ENCODE measurements around the gene TRIM41. TPM values are rescaled to one million over a fixed set of nuclear protein-coding genes. Genes with fewer than 3 reads are reported as not detected.

The TRIM41 gene
- total RNA-seq, 1 donor from 2014 or later = 15.1 TPM

DNA sequence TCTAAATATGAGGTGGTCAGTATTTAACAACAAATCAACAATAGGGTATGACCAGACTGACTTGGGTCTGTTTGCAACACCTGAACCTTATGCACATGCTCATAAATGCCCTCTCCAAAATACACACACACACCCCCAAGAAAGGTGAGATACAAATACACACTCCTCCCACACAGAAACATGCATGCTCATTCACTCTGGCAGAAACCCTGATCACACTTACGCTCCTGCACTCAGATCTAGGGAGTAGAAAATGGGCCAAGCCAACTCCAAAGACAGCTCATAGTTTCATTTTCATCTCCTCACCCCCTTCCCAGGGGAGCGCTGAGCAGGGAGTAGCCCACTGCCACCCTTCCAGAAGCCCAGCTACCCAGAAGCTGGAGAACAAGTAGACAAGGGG lies 29.4 kb upstream of the TRIM41 start:
- Histone ChIP-seq H3K9ac (ENCODE audit: low read depth in 1 of 3, low read length in 3 of 3) (peak overlapping the region in 1 of 3 donors; percentile 54), H3K27me3 (ENCODE audit: control insufficient read depth in 3 of 3, insufficient read depth in 3 of 3, low read length in 3 of 3) (no peaks in the 10 kb centered on the region), H3K9me3 (ENCODE audit: control insufficient read depth in 3 of 3, low read length in 3 of 3) (no peaks in the 10 kb centered on the region), H3K4me1 (ENCODE audit: control insufficient read depth in 3 of 3, insufficient read depth in 3 of 3, low read length in 3 of 3) (peaks cover 23 to 57% (median 53%) of the 10 kb centered on the region in 3 donors), H3K4me3 (ENCODE audit: low read length in 3 of 3) (no peak overlapping the region), H3K36me3 (ENCODE audit: control insufficient read depth in 3 of 3, insufficient read depth in 3 of 3, low read length in 3 of 3) (peaks cover 12 to 30% (median 19%) of the 10 kb centered on the region in 3 donors), H3K27ac (ENCODE audit: low read depth, low read length) (peak overlapping the region; percentile 89)

- Histone ChIP-seq H3K27ac (ENCODE audit: low read depth, low read length) (peak overlapping the region; percentile 59), H3K27me3 (ENCODE audit: control insufficient read depth in 3 of 3, insufficient read depth in 3 of 3, low read length in 3 of 3) (no peaks in the 10 kb centered on the region), H3K9ac (ENCODE audit: low read depth in 1 of 3, low read length in 3 of 3) (peak overlapping the region in 1 of 3 donors; percentile 54), H3K36me3 (ENCODE audit: control insufficient read depth in 3 of 3, insufficient read depth in 3 of 3, low read length in 3 of 3) (peaks cover 22 to 39% (median 25%) of the 10 kb centered on the region in 3 donors), H3K9me3 (ENCODE audit: control insufficient read depth in 3 of 3, low read length in 3 of 3) (no peaks in the 10 kb centered on the region), H3K4me3 (ENCODE audit: low read length in 3 of 3) (no peak overlapping the region), H3K4me1 (ENCODE audit: control insufficient read depth in 3 of 3, insufficient read depth in 3 of 3, low read length in 3 of 3) (peaks cover 17 to 51% (median 49%) of the 10 kb centered on the region in 3 donors)
These were observed 28.4 kb upstream of the TRIM41 start for GRCh38 chr5:181194489-181195248.

DNA sequence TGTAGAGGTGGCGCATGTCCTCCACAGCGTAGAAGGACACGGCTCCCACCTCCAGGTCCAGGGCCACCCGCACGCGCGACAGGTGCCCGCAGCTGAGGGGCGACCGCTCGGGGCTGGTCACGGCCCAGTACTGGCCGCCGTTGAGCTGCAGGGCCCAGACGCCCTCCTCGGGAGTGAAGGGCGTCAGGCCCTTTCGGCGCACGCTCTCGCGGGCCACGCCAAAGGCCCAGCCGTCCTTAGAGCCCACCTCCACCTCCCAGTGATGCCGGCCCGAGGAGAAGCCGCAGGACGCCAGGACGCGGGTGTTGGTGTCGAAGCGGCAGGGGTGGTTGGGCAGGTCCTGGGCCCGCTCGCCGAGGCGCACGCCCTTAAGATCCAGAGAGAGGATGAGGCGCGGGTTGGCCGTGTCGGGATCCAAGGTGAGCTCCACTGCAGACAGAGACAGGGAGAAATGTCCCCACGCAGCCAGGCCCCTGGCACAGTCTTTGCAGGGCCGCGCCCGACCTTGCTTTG lies 27.8 kb upstream of the TRIM41 start:
- peaks cover 24 to 44% (median 28%) of the 10 kb centered on the region in 3 donors for H3K36me3 ChIP-seq (ENCODE audit: control insufficient read depth in 3 of 3, insufficient read depth in 3 of 3, low read length in 3 of 3)
- peak overlapping the region in 1 of 3 donors; percentile 54 for H3K9ac ChIP-seq (ENCODE audit: low read depth in 1 of 3, low read length in 3 of 3)
- H3K4me1 ChIP-seq (ENCODE audit: control insufficient read depth in 3 of 3, insufficient read depth in 3 of 3, low read length in 3 of 3) = peaks cover 20 to 50% (median 49%) of the 10 kb centered on the region in 3 donors
- peak overlapping the region; percentile 59 for H3K27ac ChIP-seq (ENCODE audit: low read depth, low read length)
- H3K4me3 ChIP-seq (ENCODE audit: low read length in 3 of 3) = no peak overlapping the region
- no peaks in the 10 kb centered on the region for H3K27me3 ChIP-seq (ENCODE audit: control insufficient read depth in 3 of 3, insufficient read depth in 3 of 3, low read length in 3 of 3)
- H3K9me3 ChIP-seq (ENCODE audit: control insufficient read depth in 3 of 3, low read length in 3 of 3) = no peaks in the 10 kb centered on the region

GRCh38 chr5:181197326-181197951 lies 25.6 kb upstream of the TRIM41 start:
- H3K27me3 ChIP-seq (ENCODE audit: control insufficient read depth in 3 of 3, insufficient read depth in 3 of 3, low read length in 3 of 3) = no peaks in the 10 kb centered on the region
- H3K9ac ChIP-seq (ENCODE audit: low read depth in 1 of 3, low read length in 3 of 3) = no peak overlapping the region
- H3K4me3 ChIP-seq (ENCODE audit: low read length in 3 of 3) = no peak overlapping the region
- H3K36me3 ChIP-seq (ENCODE audit: control insufficient read depth in 3 of 3, insufficient read depth in 3 of 3, low read length in 3 of 3) = peaks cover 29 to 53% (median 34%) of the 10 kb centered on the region in 3 donors
- peaks cover 36 to 62% (median 48%) of the 10 kb centered on the region in 3 donors for H3K4me1 ChIP-seq (ENCODE audit: control insufficient read depth in 3 of 3, insufficient read depth in 3 of 3, low read length in 3 of 3)
- no peak overlapping the region for H3K27ac ChIP-seq (ENCODE audit: low read depth, low read length)
- H3K9me3 ChIP-seq (ENCODE audit: control insufficient read depth in 3 of 3, low read length in 3 of 3) = no peaks in the 10 kb centered on the region

DNA sequence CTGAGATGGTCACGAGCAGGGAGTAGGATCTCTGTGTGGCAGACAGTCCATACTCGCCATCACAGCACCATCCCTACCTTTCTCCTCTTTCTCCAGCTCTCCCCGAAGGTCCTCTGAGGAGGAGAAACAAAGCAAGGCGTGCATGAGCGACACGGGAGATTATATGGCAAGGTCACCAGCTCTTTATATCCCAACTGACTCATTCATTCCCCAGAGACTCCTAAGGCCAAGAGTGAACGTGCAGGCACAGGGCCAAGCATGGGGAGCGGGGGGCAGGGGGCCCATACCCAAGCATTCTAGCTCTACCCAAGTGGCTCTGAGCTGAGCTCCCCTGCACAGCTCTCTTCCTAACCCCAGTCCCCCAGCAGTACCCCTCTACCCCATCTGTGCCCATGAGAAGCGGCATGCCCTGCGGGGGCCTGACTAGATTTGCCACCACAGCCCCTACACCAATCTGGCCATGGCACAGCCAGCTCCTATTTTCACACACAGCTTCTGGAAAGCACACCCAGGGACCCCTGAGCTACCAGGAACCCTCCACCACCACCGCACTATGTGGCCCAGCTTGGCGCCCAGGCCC lies 24.9 kb upstream of the TRIM41 start:
- no peak overlapping the region for H3K27ac ChIP-seq (ENCODE audit: low read depth, low read length)
- peaks cover 36 to 61% (median 47%) of the 10 kb centered on the region in 3 donors for H3K4me1 ChIP-seq (ENCODE audit: control insufficient read depth in 3 of 3, insufficient read depth in 3 of 3, low read length in 3 of 3)
- peak overlapping the region in 1 of 3 donors; percentile 16 for H3K9ac ChIP-seq (ENCODE audit: low read depth in 1 of 3, low read length in 3 of 3)
- H3K36me3 ChIP-seq (ENCODE audit: control insufficient read depth in 3 of 3, insufficient read depth in 3 of 3, low read length in 3 of 3) = peaks cover 29 to 57% (median 34%) of the 10 kb centered on the region in 3 donors
- no peaks in the 10 kb centered on the region for H3K27me3 ChIP-seq (ENCODE audit: control insufficient read depth in 3 of 3, insufficient read depth in 3 of 3, low read length in 3 of 3)
- H3K9me3 ChIP-seq (ENCODE audit: control insufficient read depth in 3 of 3, low read length in 3 of 3) = no peaks in the 10 kb centered on the region
- H3K4me3 ChIP-seq (ENCODE audit: low read length in 3 of 3) = no peak overlapping the region

DNA sequence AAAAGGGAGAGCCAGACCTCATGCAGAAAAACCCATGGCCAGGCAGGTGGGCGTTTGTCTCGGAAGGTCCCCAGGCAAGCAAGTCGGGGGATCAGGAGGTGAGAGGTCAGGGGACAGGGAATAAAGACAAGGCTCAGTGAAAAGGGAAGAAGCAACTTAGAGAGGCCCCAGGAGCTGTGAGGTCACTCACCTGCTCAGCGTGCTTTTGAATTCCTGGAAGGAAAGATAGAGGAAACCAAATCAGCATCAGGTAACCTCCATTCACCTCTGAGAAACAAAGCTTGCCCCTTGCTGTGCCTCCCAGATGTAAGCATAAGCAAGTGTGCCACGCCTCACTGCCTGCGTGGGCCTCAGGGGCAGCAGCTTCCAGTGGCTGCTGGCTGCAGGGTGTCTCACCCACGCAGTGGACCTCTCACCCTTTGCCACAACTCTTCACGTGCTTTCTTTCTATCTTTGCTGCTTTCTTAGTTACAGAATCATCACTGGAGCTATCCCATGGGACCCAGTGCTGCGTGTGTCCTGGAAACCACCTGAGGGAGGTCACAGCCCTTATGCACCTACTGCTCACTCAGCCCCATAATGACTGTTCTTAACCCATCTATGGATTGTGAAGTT lies 24.1 kb upstream of the TRIM41 start:
- Histone ChIP-seq H3K4me1 (ENCODE audit: control insufficient read depth in 3 of 3, insufficient read depth in 3 of 3, low read length in 3 of 3) (peaks cover 37 to 61% (median 45%) of the 10 kb centered on the region in 3 donors), H3K27ac (ENCODE audit: low read depth, low read length) (no peak overlapping the region), H3K9me3 (ENCODE audit: control insufficient read depth in 3 of 3, low read length in 3 of 3) (no peaks in the 10 kb centered on the region), H3K4me3 (ENCODE audit: low read length in 3 of 3) (no peak overlapping the region), H3K36me3 (ENCODE audit: control insufficient read depth in 3 of 3, insufficient read depth in 3 of 3, low read length in 3 of 3) (peaks cover 29 to 58% (median 34%) of the 10 kb centered on the region in 3 donors), H3K9ac (ENCODE audit: low read depth in 1 of 3, low read length in 3 of 3) (peak overlapping the region in 1 of 3 donors; percentile 45), H3K27me3 (ENCODE audit: control insufficient read depth in 3 of 3, insufficient read depth in 3 of 3, low read length in 3 of 3) (no peaks in the 10 kb centered on the region)

DNA sequence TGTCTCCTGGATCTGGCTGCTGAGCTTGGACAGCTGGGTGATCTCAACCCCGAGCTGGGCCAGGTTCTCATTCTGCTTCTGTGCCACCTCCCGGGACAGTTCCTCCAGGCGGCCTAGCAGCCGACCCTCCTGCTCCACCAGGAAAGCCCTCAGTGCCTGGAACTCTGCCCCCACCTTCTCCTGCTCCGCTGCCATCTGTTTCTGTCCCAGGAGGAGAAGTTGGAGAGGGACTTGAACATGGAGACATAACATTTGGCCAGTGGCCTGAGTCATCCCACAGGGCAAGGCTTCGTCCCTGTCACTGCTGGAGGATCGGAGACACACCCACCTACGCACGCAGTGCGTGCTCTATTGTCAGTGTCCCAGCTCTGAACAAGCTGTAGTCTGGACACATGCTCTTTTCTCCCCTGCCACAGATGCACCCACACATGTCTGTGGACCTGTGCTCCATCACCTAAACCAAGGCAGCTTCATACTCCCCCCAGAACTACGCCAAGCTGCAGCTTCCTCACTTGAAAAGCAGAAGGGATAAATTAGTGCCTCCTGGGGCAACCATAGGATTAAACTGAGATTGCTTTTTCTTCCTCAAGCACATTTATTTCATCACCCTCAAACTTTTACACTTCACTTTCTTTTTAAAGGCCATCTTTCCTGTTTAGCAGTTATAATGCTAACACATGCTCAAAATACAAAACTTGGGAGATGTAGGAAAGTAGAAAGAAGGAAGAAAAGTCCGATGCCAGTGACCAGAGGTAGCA lies 23.0 kb upstream of the TRIM41 start:
- H3K9me3 ChIP-seq (ENCODE audit: control insufficient read depth in 3 of 3, low read length in 3 of 3) = no peaks in the 10 kb centered on the region
- no peak overlapping the region for H3K27ac ChIP-seq (ENCODE audit: low read depth, low read length)
- peaks cover 27 to 49% (median 31%) of the 10 kb centered on the region in 3 donors for H3K36me3 ChIP-seq (ENCODE audit: control insufficient read depth in 3 of 3, insufficient read depth in 3 of 3, low read length in 3 of 3)

GRCh38 chr5:181200816-181201215 lies 22.3 kb upstream of the TRIM41 start:
- no peaks in the 10 kb centered on the region for H3K27me3 ChIP-seq (ENCODE audit: control insufficient read depth in 3 of 3, insufficient read depth in 3 of 3, low read length in 3 of 3)
- H3K4me1 ChIP-seq (ENCODE audit: control insufficient read depth in 3 of 3, insufficient read depth in 3 of 3, low read length in 3 of 3) = peaks cover 41 to 57% (median 42%) of the 10 kb centered on the region in 3 donors
- no peak overlapping the region for H3K27ac ChIP-seq (ENCODE audit: low read depth, low read length)
- H3K9ac ChIP-seq (ENCODE audit: low read depth in 1 of 3, low read length in 3 of 3) = peak overlapping the region in 1 of 3 donors; percentile 29
- peaks cover 26 to 48% (median 27%) of the 10 kb centered on the region in 3 donors for H3K36me3 ChIP-seq (ENCODE audit: control insufficient read depth in 3 of 3, insufficient read depth in 3 of 3, low read length in 3 of 3)
- H3K9me3 ChIP-seq (ENCODE audit: control insufficient read depth in 3 of 3, low read length in 3 of 3) = no peaks in the 10 kb centered on the region
- no peak overlapping the region for H3K4me3 ChIP-seq (ENCODE audit: low read length in 3 of 3)

More for the DNA sequence above, 23.0 kb upstream of the TRIM41 start:
- H3K9ac ChIP-seq (ENCODE audit: low read depth in 1 of 3, low read length in 3 of 3) = peak overlapping the region in 1 of 3 donors; percentile 45
- no peak overlapping the region for H3K4me3 ChIP-seq (ENCODE audit: low read length in 3 of 3)
- H3K27me3 ChIP-seq (ENCODE audit: control insufficient read depth in 3 of 3, insufficient read depth in 3 of 3, low read length in 3 of 3) = no peaks in the 10 kb centered on the region
- peaks cover 37 to 53% (median 38%) of the 10 kb centered on the region in 3 donors for H3K4me1 ChIP-seq (ENCODE audit: control insufficient read depth in 3 of 3, insufficient read depth in 3 of 3, low read length in 3 of 3)

Data from skeletal muscle tissue (tissue), 4 donors.